Mucosa of rectum (tissue), 2 donors: ENCODE measurements around the gene IQCE.
"Not testable (repeated sequence)": the region's sequence is repeated elsewhere in the genome, so short reads cannot be mapped to it uniquely, and the experiment has no call there.

Experiments
- H3K27ac ChIP-seq, 2 donors: one replicate each; pipeline ENCODE4 v1.7.0; 2013; ENCODE audit warnings: inconsistent platforms in 2 of 2, low read depth in 2 of 2, low read length in 2 of 2
- H3K27me3 ChIP-seq, 2 donors: one replicate each; pipeline ENCODE4 v1.7.0; 2013; ENCODE audit warnings: low read length in 2 of 2; ENCODE audit not compliant: control insufficient read depth in 2 of 2, insufficient read depth in 2 of 2
- H3K36me3 ChIP-seq, 2 donors: one replicate each; pipeline ENCODE4 v1.7.0; 2013; ENCODE audit warnings: low read length in 2 of 2; ENCODE audit not compliant: control insufficient read depth in 2 of 2, insufficient read depth in 2 of 2
- H3K4me1 ChIP-seq, 2 donors: one replicate each; pipeline ENCODE4 v1.7.0; 2013; ENCODE audit warnings: low read length in 2 of 2, mild to moderate bottlenecking in 1 of 2; ENCODE audit not compliant: control insufficient read depth in 2 of 2, insufficient read depth in 2 of 2
- H3K4me3 ChIP-seq, 2 donors: one replicate each; pipeline ENCODE4 v1.7.0; 2013; ENCODE audit warnings: low read length in 2 of 2
- H3K9ac ChIP-seq, 2 donors: one replicate each; pipeline ENCODE4 v1.7.0; 2013; ENCODE audit warnings: low read length in 2 of 2, low read depth in 1 of 2, mild to moderate bottlenecking in 1 of 2
- H3K9me3 ChIP-seq, 2 donors: one replicate each; pipeline ENCODE4 v1.7.0; 2013; ENCODE audit warnings: low read length in 2 of 2; ENCODE audit not compliant: control insufficient read depth in 2 of 2
- donor health status: healthy.
- donor health status: Normal muscosa, but diverticular disease.

The IQCE gene

DNA sequence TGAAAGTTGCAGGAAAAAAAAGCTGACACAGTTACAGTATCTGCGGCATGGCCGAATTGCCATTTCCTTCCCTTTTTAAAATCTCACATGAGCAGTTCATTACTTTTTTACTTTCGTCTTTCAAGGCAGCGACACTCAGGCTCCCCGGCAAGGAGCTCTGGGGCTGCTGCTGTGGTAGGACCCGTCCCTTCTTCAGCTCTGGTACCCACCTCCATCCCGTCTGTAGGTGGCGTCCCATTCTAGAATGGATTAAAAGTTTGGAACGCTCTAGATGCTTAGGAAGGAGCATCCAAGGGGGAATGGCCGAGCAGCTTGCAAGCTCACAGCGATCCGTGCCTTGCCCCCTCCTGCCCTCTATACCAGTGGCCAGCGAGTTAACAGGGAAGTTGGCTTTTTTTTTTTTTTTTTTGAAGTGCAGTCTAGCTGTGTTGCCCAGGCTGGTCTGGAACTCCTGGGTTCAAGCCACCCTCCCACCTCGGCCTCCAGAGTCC lies 50.2 kb downstream of the IQCE start:
- Histone ChIP-seq H3K27ac (peak overlapping the region; percentile 38 to 61), H3K9ac (no peak overlapping the region), H3K9me3 (no peaks in the 10 kb centered on the region), H3K36me3 (peaks cover 0 to 10% of the 10 kb centered on the region in 2 donors), H3K27me3 (no peaks in the 10 kb centered on the region), H3K4me3 (peak overlapping the region in 1 of 2 donors; percentile 13), H3K4me1 (peaks cover 4 to 17% of the 10 kb centered on the region in 2 donors)

DNA sequence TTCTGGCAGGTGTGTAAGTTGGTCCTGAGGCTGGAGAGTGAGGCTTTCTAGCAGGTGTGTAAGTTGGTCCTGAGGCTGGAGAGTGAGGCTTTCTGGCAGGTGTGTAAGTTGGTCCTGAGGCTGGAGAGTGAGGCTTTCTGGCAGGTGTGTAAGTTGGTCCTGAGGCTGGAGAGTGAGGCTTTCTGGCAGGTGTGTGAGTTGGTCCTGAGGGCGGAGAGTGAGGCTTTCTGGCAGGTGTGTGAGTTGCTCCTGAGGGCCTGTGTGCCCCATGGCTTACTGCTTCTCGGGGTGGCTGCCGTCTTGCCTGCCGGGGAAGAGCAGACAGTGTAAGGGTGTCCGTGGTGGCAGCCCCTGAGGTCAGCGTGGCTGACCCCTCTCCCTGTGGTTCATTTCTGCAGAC lies 50.9 kb downstream of the IQCE start:
- H3K4me3 ChIP-seq, H3K9me3 ChIP-seq, H3K9ac ChIP-seq, H3K27me3 ChIP-seq: not testable (repeated sequence)
- H3K27ac ChIP-seq, result peak overlapping the region in 1 of 2 donors; percentile 61
- H3K36me3 ChIP-seq, result peaks cover 0 to 10% of the 10 kb centered on the region in 2 donors
- peaks cover 4 to 18% of the 10 kb centered on the region in 2 donors for H3K4me1 ChIP-seq

DNA sequence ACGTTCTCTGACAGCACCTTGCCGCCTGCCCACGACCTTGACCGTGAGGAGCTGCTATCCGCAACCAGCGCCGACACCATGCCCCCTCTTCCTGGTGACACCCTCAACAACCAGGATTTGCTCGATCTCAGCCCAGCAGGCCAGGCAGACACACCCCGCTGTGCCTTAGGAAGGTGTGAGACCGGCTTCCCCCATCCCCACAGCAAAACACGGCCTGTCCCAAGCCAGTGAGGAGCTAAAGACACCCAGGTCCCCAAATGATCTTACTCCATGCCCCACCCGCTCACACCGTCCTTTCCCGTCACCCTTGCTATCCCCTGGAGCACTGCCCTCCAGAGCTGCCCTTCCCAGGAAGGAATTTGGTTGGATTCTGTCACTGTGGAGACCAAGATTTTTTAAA lies 51.7 kb downstream of the IQCE start:
- Histone ChIP-seq H3K27ac (no peak overlapping the region), H3K9ac (no peak overlapping the region), H3K4me3 (no peak overlapping the region), H3K4me1 (peaks cover 4 to 18% of the 10 kb centered on the region in 2 donors), H3K36me3 (peaks cover 0 to 10% of the 10 kb centered on the region in 2 donors), H3K9me3 (no peaks in the 10 kb centered on the region), H3K27me3 (no peaks in the 10 kb centered on the region)

DNA sequence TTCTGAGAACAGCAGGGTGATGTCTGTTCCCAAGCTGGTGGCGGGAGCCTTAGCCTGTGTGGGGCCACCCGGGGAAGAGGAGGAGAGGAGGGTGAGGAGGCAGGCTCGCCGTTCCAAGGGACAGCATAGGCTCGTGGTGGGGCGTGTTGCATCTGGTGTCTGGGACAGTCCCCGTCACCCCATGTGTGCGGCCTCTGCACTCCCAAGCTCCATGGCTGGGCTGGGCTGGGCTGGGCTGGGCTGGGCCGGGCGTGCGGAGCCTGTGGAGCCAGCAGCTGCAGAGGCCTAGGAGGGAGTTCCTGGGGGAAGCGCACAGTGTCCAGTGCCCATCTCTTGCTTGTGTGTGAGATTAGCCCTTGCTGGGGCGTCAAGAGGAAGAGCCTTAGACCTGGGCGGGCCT lies 52.1 kb downstream of the IQCE start:
- Histone ChIP-seq H3K27me3 (no peaks in the 10 kb centered on the region), H3K9me3 (no peaks in the 10 kb centered on the region), H3K4me3 (no peak overlapping the region), H3K9ac (no peak overlapping the region), H3K4me1 (peaks cover 4 to 18% of the 10 kb centered on the region in 2 donors), H3K36me3 (peaks cover 0 to 9% of the 10 kb centered on the region in 2 donors), H3K27ac (no peak overlapping the region)

DNA sequence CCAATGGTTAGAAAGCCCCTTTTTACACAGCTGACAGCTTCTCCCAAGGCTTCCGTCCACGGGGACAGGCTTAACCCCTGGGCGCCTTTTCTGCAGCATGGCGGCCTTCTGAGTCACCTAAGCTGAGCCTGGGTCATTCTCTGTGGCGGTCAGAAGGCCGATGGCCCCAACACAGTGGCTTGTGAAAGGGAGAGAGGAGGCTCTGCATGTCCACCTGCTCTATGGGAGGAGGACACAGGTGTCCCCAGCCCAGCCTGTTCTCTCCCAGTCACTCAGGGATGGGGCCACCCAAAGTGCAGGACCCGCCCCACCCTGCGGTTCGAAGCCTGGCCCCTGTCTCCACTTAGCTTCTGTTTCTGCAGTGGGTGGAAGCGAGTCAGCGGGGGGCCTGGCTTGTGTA lies 52.6 kb downstream of the IQCE start:
- Histone ChIP-seq H3K27me3 (no peaks in the 10 kb centered on the region), H3K36me3 (peaks cover 0 to 5% of the 10 kb centered on the region in 2 donors), H3K27ac (no peak overlapping the region), H3K4me1 (peaks cover 4 to 18% of the 10 kb centered on the region in 2 donors), H3K4me3 (no peak overlapping the region), H3K9me3 (no peaks in the 10 kb centered on the region), H3K9ac (no peak overlapping the region)

DNA sequence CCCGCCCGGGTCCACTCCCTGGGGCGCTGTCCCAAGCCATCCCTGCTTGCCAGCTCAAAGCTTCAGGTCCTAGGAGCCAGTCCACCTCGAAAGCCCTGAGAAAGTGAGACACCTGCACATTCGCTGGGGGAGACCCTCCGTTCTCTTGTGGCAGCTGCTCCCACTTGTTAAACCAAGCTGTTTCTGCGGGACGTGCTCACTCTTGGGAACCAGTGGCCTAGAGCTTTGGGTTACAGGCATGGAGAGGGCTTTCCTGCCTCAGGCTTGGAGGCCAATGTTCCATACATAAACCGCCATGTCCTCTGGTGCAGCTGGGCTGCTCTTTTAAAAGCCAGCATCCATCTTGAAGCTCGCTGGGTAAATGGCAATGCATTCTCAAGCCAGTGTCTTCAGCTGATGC lies 53.1 kb downstream of the IQCE start:
- H3K4me3 ChIP-seq, result no peak overlapping the region
- peaks cover 5 to 15% of the 10 kb centered on the region in 2 donors for H3K4me1 ChIP-seq
- H3K9me3 ChIP-seq, result no peaks in the 10 kb centered on the region
- H3K27ac ChIP-seq, result no peak overlapping the region
- peaks cover 0 to 5% of the 10 kb centered on the region in 2 donors for H3K36me3 ChIP-seq
- H3K27me3 ChIP-seq, result no peaks in the 10 kb centered on the region
- H3K9ac ChIP-seq, result no peak overlapping the region

DNA sequence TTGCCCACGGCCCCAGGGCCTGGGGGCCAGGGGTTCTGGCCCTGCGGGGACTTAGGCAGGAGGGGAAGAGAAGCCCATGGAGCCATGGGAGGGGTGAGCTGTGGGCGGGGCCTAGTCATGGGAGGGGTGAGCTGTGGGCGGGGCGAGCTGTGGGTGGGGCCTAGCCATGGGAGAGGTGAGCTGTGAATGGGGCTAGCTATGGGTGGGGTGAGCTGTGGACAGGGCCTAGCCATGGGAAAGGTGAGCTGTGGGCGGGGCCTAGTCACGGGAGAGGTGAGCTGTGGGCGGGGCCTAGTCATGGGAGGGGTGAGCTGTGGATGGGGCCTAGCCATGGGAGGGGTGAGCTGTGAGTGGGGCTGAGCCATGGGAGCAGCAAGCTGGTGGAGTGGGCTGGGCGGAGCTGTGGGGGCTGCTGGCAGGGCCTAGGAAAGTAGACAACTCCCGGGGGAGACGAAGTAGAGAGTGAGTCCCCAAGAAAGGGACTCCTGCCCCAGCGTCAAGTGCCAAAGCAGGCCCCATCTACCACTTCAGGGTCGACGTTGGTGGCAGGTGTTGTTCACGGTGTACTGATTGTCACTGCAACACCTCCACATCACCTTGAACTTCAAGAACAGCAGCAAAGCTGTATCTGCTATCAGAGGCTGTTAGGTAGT lies 53.8 kb downstream of the IQCE start:
- H3K27me3 ChIP-seq, result no peaks in the 10 kb centered on the region
- no peak overlapping the region for H3K4me3 ChIP-seq
- peaks cover 9 to 13% of the 10 kb centered on the region in 2 donors for H3K4me1 ChIP-seq
- no peak overlapping the region for H3K9ac ChIP-seq
- H3K9me3 ChIP-seq, result no peaks in the 10 kb centered on the region
- no peak overlapping the region for H3K27ac ChIP-seq
- H3K36me3 ChIP-seq, result peaks cover 0 to 5% of the 10 kb centered on the region in 2 donors

DNA sequence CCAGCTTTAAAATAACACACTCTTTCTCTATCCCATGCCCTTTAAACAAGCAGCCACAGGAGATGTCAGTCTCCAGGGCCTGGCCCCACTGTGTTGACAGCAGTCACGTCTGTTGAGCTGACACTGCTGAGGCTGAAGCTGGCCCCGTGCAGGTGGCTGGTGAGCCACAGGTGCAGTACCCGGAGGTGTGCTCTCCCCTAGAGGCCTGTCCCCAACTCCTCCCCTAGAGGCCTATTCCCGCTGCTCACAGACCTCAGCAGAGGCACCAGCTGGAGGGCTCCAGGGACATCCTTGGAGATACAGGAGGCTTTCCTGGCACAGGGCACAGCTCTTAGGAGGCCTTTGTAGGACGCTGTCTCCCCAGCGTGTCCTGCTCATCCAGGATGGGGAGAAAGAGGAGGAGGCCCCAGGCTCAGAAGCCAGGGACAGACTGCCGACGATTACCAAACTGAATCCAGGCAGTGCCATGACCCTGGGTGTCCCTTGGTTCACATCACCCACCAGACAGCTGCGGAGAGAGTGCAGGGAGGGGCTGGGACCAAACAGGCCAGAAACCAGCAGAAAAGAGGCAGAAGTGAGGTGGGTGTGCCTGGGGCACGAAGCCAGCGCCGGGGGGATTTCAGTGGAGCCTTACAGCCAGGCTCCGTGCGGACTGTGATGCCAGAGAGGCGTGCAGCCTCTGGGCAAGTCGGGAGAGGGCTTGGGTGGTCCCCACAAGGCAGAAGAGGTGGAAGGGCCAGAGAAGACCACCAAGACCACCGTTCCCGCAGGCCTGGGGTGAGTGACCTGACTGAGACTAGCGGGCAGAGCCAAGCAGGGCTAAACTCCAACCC lies 54.5 kb downstream of the IQCE start:
- H3K36me3 ChIP-seq, result peaks cover 0 to 3% of the 10 kb centered on the region in 2 donors
- no peak overlapping the region for H3K4me3 ChIP-seq
- H3K27ac ChIP-seq, result no peak overlapping the region
- no peaks in the 10 kb centered on the region for H3K9me3 ChIP-seq
- peaks cover 5 to 10% of the 10 kb centered on the region in 2 donors for H3K4me1 ChIP-seq
- H3K9ac ChIP-seq, result no peak overlapping the region
- no peaks in the 10 kb centered on the region for H3K27me3 ChIP-seq

DNA sequence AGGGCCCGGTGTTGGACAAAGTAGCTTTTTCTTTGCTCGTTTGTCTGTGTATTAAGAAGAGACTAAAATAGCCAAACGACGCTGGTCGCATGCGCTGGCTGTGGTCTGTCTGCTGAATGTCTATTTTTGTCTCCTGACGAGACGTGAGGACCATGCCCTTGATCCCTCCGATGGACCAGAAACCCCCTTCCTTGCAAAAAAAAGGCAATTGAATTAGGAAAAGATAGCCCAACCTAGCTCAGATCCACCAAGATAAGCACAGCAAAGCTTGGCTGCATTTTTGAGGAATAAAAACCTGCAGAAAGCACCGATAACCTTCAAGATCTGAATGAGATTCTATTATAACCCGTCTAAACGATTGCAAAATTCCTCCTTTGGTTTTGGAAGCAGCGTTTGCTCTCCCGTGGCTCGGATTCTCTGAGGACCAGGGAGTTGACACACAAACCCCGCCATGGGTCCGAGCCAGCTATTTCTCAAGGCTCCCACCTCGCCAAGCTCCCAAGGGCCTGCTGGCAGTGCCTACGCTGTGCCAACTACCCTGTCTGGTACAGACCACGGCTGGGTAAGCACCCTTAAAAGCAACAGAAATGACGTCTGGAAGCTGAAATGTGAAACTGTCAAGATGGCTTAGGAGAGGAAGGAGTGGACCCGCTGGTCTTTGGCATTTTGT lies 55.3 kb downstream of the IQCE start:
- no peak overlapping the region for H3K9ac ChIP-seq
- no peak overlapping the region for H3K27ac ChIP-seq
- H3K36me3 ChIP-seq, result peaks cover 0 to 3% of the 10 kb centered on the region in 2 donors
- no peaks in the 10 kb centered on the region for H3K9me3 ChIP-seq
- H3K4me3 ChIP-seq, result no peak overlapping the region
- no peaks in the 10 kb centered on the region for H3K27me3 ChIP-seq
- H3K4me1 ChIP-seq, result peaks cover 5 to 10% of the 10 kb centered on the region in 2 donors
